Hematopoietic multipotent progenitor cell treated with erythropoietin and hydrocortisone succinate and interleukin-3 and kit ligand, for 6 days (in vitro differentiated cells): ENCODE results near the gene TBC1D8.

Experiments
- DNase-seq: peaks from one replicate; pipeline ENCODE4 v3.0.0-alpha.2; 2015

TBC1D8 gene

DNA sequence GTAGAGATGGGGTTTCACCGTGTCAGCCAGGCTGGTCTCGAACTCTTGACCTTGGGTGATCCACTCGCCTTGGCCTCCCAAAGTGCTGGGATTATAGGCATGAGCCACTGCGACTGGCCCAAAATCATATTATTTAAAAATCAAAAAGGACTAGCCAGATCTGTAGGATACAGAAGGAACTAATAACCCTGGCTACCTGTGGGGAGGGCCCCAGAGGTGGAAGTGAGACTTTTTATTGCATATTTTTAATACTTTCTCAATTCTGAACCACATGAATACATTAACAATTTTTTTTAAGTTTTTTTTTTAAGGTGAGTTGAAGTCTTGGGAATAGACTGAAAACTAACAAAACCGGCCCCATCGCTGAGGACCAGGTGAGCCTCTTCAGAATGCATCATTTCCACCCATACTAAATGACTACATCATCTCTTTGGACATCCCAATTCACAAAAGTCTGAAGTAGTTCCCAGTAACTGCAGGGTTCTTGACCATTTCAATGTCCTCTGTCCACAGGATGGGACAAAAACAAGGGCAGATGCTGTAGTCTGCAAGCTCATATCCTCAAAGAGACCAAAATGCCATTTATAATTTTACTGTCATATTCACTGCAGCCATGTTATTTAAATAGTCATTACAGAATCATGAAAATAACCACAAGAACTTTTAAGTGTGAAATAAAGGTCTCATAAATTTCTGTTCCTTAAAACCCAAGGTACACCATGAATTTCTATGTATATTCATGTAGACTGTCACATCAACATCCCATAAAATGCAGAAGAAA, 127.7 kb downstream of the TBC1D8 start:
- no peak for DNase-seq

DNA sequence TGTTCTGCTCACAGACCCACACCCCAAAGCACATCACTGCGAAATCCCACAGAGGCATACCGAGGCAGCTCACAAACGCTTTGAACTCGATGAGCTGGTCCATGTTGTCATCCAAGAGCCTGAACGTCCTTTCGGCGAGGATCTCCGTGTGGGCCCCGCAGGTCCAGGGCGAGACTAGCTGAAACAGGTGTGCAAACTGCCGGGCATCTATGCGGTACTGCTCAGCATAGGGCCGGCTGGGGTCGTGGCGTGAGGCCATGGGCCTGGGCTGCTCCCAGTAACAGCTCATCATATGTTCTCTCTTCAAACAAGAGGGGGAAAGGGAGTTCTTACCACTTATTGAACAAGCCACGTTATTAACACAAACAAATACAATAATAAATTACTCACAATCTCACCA, 129.0 kb downstream of the TBC1D8 start:
- DNase-seq = no peak

DNA sequence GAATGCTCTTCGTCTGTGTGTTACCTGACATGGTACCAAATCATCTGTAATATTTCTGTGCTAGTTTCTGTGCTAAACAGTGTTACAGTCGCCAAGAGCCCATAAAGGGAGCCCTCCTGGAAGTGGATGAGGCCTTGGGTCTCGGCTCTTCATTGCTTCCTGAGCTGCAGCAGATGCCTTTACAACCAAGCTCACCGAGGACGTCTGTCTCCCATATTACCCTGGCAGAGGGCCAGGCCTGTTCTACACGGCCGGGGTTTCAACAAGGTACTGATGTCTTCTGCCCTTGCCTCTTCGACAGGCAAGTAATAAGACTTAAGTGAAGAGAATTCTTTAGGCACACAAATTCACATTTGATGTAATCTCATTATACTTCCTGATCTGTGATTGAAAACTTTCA, 132.2 kb downstream of the TBC1D8 start:
- DNase-seq = no peak

DNA sequence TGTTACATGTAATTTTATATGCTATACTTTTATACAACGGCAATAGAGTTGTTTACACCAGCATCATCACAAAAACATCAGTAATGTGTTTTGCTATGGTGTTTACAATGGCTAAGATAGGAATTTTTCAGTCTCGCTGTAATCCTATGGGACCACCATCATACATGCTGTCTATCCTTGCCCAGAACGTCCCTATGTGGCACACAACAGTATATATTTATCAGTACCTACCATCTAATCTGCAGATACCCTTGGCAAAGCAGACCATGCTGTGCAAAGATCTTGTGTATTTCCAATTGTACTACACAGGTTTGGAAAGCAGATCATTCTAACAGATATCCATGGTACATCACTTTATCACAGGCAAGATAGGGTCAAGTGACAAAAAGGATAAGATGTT, 133.8 kb downstream of the TBC1D8 start:
- DNase-seq = no peak

DNA sequence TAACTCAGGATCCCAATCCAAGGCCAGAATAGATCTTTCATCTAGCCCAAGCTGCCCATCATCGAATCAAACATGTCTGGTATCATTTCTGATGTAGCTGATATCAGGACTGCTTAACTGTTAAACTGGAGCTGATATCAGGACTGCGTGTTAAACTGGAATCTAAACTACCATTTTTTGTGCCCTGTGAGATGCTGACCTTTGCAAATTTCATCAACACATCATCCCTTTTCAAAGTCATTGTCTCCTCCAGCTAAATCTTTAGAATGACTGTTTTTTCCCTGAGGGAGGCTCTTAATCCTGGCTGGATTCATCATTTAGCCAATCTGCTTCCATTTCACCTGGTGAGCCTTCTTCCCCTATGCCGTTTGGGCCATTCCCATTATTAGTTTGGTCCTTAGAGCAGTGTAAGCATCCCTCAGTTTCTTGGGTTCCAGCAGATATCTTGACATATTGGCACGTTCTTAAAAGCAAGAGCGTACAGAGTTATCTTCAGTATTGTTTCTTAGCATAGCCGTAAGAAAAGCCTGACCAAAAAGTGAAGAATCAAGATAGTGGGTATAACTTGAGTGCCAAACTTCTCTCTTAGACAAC, 136.8 kb downstream of the TBC1D8 start:
- DNase-seq = no peak

DNA sequence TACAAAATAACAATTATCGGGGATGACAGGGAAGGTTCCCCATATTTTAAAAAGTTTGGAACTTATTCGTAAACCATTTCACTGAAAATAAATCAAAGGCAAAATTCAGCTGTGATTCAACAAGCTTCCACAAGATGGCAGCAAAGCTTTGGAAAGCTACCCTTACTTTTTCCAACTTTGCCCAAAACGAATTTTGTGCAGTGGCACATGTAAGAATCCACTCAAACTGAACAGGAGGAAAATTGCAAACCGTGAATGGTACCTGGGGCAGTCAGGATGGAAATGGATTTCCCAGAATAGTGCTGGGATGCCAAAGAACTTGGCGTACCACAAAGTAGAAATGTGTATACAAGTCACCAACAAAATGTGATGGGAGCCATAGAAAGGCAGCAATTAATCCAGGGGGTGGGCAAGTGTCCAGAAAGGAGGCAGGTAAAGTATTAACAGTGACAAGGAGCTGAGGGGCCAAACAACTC, 138.4 kb downstream of the TBC1D8 start:
- peak; percentile 70 for DNase-seq

DNA sequence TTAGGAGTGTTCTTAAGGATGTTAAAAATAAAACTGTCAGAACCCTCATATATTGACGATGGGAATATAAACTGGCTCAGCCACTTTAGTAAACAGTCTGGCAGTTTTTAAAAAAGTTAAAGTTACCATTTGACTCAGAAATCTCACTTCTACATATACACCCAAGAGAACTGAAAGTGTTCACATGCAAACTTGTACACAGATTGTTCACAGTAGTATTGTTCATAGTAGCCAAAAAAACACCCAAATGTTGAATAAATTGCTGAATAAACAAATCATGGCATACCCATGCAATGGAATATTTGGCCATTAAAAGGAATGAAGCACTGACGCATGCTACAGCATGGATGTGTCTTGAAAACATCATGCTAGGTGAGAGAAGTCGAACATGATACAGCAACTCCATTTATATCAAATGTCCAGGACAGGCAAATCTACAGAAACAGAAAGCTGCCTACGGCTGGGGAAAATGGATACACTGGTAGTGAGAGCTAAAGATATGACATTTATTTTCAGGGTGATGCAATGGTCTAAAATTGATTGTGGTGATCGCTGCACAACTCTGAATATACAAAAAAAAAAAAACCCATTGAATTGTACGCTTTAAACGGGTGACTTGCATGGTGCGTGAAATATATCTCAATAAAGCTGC, 139.0 kb downstream of the TBC1D8 start:
- no peak for DNase-seq

DNA sequence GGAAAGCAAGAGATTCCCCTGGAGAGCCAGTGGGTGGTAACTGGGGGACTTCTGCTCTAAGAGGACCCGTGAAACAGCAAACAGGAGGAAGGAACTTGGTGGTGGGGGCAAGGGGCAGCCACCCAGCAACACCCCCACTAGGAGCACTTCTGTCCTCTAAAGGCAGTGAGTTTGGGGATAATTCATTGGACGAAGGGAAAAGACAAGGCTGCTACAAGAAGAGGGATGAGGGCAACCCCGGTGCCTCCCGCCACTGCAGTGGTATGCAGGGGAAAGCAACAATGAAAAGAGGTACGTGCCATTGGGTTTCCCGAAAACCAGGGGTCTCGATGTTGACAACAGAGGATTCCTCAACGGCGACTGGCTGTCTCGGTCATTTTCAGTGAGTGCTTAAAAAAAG, 140.0 kb downstream of the TBC1D8 start:
- DNase-seq = no peak

DNA sequence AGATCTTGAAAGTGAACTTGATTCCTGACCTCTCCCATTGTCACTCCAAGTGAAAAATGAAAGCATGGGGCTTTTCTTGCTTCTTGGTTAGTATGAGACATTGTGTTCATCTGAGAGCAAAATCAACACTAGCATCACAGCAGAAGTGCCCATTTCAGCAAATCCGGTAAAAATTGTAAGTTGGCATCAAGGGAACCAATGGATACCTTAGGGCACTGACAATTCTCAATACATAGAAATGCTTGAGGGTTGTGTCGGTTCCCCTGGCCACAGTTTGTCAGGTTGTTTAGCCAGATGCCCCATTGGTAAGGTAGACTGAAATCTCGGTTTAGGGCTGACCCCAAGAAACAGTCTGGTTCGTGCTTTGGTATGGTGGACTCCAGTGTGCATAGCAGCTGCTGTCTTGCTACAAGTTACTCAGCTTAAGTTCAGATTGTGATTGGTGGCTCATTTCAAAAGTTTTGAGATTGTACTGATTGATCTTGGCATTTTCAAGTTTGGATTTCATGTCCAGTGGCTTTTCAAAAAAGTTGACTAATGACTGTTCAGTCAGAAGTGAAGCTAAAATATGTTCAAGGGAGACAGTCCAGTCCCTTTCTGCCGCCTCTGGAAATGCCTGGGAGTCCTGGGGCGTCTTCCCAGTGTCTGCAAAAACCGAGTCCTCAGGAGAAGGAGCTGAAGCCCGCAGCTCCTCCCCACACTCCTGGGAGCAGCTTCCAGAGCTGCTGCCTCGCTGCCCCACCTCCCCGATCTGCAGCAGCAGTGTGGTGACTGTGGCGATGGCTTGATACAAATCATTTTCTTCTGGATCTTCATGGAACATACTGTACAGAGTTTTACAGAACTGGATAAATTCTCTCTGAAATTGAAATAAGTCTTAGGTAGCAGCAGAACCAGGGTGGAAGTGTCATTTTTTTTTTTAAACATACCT, 143.5 kb downstream of the TBC1D8 start:
- DNase-seq = no peak

DNA sequence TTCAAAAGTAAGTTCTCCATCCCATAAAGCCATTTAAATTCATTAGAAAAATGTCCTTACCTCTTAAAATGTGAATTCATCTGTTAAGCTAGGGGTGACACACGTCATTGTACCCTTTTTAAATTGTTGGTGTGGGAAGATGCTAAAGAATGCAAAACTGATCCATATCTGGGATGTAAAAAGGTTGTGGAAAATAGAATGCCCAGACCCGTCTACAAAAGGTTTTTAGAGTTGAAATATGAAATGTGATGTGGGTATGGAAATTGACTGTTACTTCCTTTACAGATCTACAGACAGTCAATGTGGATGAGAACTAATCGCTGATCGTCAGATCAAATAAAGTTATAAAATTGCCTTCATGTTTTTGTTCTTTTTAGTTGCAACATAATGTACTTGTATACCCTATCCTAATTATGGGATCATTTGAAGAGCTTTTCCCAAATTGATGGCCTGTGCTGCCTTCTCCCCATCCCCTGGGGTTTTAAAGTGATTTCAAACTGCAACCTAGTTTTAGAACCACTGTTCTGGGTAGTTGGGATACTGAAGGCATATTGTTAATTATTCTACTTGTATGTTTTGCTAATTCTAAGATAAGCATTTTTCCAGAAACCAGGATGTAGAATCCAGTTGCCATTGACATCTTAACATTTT, 145.0 kb downstream of the TBC1D8 start:
- DNase-seq = no peak

DNA sequence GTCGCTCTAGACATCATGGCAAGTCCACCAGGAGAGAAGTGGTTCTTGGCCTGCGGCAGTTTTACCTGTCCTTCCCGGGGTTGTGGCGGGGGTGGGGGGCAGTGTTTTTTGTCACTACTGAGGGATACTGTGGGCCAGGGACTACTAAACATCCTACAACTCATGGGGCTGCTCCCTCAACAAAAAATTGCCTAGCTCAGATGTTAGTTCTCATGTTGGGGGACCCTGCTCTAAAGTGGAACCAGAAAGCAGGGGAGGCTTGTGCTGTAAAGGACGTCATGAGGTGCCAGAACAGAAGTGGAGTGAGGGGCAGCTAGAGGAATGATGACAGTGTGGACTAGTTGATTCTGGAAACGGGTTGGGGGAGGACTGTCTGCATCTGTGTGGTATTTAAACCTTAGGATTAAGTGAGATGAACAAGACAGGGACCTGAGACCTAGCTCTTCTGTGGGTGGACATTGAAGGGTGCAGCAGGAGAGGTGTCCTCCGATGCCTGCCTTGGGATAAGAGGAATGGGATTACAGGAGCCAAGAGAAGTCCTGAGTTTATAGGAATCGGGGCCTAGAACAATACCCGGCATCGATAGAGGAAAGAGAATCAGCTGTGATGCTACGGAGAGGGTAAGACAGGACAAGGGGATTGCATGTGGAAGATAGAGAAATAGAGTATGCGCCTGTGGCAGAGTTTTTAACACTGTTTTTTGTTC, 146.4 kb downstream of the TBC1D8 start:
- DNase-seq = no peak

DNA sequence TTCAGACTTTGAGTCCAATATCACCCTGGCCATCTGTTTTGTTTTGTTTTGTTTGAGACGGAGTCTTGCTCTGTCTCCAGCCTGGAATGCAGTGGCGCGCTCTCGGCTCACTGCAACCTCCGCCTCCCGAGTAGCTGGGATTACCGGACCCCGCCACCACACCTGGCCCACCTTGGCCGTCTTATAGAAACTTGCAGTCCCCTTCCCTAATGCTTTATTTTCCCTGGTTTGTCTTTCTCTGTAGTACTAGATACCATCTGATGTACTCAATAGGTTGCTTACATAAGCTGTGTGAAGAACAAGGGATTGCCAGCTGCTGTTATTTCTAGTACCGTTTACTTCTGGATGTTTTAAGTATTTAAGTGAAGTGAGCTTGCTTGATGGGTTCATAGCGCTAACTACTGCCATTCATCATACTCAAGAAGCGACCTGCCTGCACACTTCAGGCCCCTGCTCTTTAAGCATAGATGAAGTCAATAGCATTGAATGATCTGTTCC, 147.9 kb downstream of the TBC1D8 start:
- DNase-seq = peak; percentile 27

DNA sequence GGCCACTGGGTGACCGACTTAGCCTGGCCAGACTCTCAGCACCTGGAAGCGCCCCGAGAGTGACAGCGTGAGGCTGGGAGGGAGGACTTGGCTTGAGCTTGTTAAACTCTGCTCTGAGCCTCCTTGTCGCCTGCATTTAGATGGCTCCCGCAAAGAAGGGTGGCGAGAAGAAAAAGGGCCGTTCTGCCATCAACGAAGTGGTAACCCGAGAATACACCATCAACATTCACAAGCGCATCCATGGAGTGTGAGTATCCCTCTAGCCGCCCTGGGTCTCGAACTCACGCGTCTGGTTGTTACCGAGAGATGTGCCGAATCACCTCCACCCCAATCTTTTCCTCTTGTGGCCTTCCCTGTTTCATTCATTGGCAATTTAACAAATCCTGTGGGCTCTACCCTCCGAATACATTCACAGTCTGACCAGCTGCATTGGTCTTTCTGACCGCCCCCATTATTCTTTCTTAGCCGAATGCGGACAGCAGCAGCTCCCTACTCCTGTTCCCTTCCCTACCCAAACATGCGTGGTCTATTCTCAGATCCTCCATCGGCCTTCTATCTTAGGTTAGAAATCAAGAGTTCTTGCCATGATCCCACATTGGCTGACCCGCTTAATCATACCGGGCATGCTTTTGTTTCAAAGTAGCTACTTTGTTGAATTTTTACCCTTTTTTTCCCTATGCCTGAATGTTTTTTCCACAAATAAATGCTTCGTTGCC, 148.5 kb downstream of the TBC1D8 start:
- DNase-seq = peak; percentile 46

DNA sequence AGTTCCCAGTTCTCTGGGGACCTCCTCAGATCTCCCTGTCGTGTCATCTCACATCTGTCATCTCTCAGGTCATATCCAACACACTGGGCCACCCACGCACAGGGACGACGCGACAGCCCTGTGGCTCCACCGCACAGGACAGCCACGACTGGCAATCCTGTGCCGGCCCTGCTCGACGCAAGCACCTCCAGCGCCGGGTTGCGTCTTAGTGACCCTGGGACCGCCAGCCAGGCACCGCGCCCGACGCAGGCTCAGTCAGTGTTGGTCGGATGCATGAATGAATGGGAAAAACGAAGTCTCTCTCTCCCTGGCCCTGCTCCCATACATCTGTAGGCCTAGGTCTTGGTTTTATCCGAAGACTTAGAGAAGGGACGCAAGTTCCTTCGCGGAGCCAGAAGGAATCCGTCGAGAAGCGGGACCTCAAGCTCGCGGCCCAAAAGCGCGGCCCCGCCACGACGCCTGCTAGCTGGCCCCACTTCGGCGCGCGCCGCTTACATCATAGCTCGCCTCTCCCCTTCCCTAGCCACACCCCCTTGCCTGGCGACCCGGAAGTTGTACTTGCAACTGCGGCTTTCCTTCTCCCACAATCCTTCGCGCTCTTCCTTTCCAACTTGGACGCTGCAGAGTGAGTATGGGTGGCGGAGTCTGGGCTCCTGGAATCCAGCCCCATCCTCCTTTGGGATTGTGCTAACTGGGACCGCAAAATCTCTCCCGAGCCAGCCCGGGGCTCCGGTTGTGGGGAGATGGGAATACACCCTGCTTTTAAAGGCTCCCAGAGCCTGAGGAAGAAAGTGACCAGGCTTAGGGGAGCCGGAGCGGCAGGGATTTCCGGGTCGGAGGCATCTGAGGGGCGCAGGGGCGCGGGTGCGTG, 149.3 kb downstream of the TBC1D8 start, which contains the start of gene RPL31:
RPL31 (plus strand) TSS at position 599 of the 871 bp plus-strand sequence. CDS start 413 bp downstream, outside the sequence.
- peak; percentile 99 for DNase-seq

DNA sequence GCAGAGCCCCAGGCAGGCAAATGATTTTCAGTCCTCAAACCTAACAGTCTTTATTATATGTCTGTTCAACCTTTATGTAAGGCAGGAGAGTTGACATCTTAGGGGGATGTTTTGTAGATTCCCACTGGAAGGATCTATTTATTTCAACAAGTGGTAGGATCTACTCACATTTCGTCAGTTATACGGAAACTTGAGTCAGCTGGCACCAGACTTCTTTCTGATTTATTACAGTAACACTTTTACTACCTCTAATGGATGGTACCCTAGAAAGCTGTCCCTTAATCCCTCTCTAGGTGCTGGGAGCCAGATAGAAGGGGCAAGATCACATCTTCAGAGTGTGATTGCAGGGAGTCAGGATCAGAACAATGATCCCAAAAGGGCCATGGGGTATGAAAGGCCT, 151.2 kb downstream of the TBC1D8 start:
- no peak for DNase-seq

DNA sequence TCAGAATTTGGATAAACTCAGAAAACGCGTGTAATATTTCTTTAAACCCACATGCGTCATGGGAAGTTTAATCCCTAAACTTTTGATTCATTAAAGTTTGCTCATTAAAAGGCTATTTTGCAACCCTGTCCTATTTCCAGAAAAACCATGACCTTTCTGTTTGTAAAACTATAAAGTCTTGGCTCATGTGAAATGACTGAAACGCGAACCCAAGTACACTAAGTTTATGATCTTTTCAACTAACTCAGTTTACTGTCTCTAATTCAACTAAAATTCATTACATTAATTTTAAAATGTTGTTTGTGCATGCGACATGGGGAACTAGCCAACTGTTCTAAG, 153.0 kb downstream of the TBC1D8 start:
- DNase-seq = no peak

DNA sequence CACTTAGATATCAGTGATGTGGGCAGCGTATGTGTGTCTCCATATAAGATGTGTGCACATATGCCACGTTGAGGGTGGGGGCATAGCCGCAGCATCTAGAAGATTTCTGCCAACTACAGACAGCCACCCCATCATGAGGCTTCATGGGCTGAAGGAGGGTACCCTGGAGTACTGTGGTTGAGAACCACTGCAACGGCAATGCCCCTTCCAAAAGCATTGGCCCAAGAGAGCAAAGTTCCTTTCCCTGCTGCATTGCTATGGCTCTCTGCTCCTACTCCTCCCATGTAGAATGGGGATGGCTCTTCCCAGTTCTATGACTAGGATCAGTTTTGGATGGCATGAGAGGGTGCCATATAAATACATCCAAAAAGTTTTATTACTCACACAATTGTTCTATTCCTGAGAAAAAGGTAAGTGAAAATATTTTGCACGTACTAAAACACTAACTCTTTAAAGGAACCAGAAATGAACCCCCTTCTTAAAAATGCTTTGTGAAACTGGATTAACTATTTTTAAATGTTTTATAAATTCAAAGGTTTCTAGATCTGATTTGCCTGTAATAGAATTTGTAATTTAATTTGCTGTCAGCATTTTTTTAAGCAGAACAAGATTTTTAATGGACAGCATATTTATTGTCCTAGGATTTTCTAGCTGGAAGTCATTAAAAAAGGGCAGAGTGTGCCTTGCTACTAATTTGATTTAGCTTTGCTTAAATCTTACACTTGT, 153.5 kb downstream of the TBC1D8 start:
- no peak for DNase-seq

DNA sequence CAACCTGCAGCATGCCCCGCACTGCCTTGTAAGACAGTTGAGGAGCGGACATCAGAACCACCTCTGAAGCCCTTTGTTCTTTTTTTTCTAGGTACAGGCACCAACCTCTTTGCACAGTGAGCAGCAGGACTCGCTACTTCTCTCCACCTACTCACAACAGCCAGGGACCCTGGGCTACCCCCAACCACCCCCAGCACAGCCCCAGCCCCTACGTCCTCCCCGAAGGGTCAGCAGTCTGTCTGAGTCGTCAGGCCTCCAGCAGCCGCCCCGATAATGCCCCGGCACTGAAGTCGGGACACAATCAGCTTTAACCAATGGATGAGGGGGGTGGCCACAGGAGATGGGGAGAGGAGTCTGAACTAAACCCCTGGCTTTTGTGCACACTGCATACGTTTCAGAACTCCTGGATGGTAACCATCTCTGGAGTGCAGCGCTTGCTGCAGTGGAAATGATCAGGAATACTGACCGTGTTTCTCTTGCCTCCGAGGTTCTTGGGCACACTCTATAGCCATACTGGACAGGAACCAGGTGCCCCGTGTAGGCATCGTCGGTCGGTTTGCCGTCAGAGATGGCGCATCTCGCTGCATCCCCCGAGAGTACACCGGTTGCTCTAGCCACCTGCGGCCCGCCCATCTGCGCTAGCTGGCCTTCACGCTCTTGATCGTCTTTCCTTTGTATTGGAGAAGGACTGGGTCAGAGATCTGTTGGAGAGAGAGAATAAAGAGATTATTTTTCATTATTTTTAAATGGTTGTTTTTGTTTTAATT, 155.7 kb downstream of the TBC1D8 start:
- DNase-seq = no peak
